Ishikawa (cell line): Measurements from ENCODE around the gene RAI1.

ENCODE experiments used
- CEBPB ChIP-seq: IDR thresholded peaks from 2 replicates; pipeline ENCODE4 v1.6.1; 2012
- CREB1 ChIP-seq: IDR thresholded peaks from 2 replicates; pipeline ENCODE4 v1.6.1; 2012; ENCODE audit warnings: low read depth
- EGR1 ChIP-seq: IDR thresholded peaks from 2 replicates; pipeline ENCODE4 v1.6.1; 2012
- EP300 ChIP-seq: IDR thresholded peaks from 2 replicates; pipeline ENCODE4 v1.6.1; 2012; ENCODE audit warnings: borderline replicate concordance
- FOXM1 ChIP-seq: IDR thresholded peaks from 2 replicates; pipeline ENCODE4 v1.6.1; 2012; ENCODE audit warnings: low read depth, borderline replicate concordance
- MAX ChIP-seq: IDR thresholded peaks from 2 replicates; pipeline ENCODE4 v1.6.1; 2012
- NFIC ChIP-seq: IDR thresholded peaks from 2 replicates; pipeline ENCODE4 v1.6.1; 2012
- RAD21 ChIP-seq: IDR thresholded peaks from 2 replicates; pipeline ENCODE4 v1.6.1; 2012; ENCODE audit warnings: low read depth
- REST ChIP-seq: IDR thresholded peaks from 2 replicates; pipeline ENCODE4 v1.6.1; 2012; ENCODE audit warnings: low read depth, mild to moderate bottlenecking
- TAF1 ChIP-seq: IDR thresholded peaks from 2 replicates; pipeline ENCODE4 v1.6.1; 2012; ENCODE audit warnings: low read depth, mild to moderate bottlenecking
- TCF12 ChIP-seq: IDR thresholded peaks from 2 replicates; pipeline ENCODE4 v1.6.1; 2012; ENCODE audit warnings: low read depth
- TEAD4 ChIP-seq: IDR thresholded peaks from 2 replicates; pipeline ENCODE4 v1.6.1; 2012
- USF1 ChIP-seq: IDR thresholded peaks from 2 replicates; pipeline ENCODE4 v1.6.1; 2012
- YY1 ChIP-seq: IDR thresholded peaks from 2 replicates; pipeline ENCODE4 v1.6.1; 2012; ENCODE audit warnings: low read depth
- ZBTB7A ChIP-seq: IDR thresholded peaks from 2 replicates; pipeline ENCODE4 v1.6.1; 2012; ENCODE audit warnings: low read depth

Gene RAI1

GRCh38 chr17:17682737-17683680 lies 1.8 kb downstream of the RAI1 start:
- peak; percentile 75 for TF ChIP-seq YY1
- TF ChIP-seq TAF1 = peak; percentile 70
- TF ChIP-seq NFIC = no peak
- 0 out of 2 replicates have a peak, but pooled peaks have one; percentile 25 for TF ChIP-seq CREB1
- TF ChIP-seq RAD21 = no peak
- TF ChIP-seq ZBTB7A = no peak
- TF ChIP-seq TEAD4 = no peak
- peak; percentile 26; the same call in 1 of the 2 replicates for TF ChIP-seq TCF12

- TF ChIP-seq YY1 (no peak), NFIC (no peak), TEAD4 (no peak), USF1 (no peak), EP300 (no peak), RAD21 (no peak), ZBTB7A (no peak), EGR1 (no peak), FOXM1 (no peak), CREB1 (no peak), CEBPB (no peak), TAF1 (no peak), TCF12 (no peak), REST (no peak)
These were observed 2.6 kb downstream of the RAI1 start for GRCh38 chr17:17683710-17684365.

GRCh38 chr17:17684906-17685774 lies 3.9 kb downstream of the RAI1 start:
- 0 out of 2 replicates have a peak, but pooled peaks have one; percentile 23 for TF ChIP-seq REST
- TF ChIP-seq ZBTB7A = 0 out of 2 replicates have a peak, but pooled peaks have one; percentile 57
- no peak; the same call in 1 of the 2 replicates for TF ChIP-seq MAX

- TF ChIP-seq MAX (peak; percentile 81), EGR1 (no peak), USF1 (peak; percentile 2; the same call in 1 of the 2 replicates), YY1 (no peak), CEBPB (no peak), TAF1 (0 out of 2 replicates have a peak, but pooled peaks have one; percentile 40), FOXM1 (no peak), EP300 (peak; percentile 72; the same call in 1 of the 2 replicates), ZBTB7A (0 out of 2 replicates have a peak, but pooled peaks have one; percentile 4), NFIC (peak; percentile 87), TCF12 (peak; percentile 79), RAD21 (no peak), REST (no peak), TEAD4 (no peak), CREB1 (no peak)
These were observed 4.6 kb downstream of the RAI1 start for GRCh38 chr17:17685775-17686291.
